T-helper 2 cell treated with Interferon-gamma antibody and Interleukin-4, amounts not matched to agents 100 ng/mL and 5 ng/mL, for 36 hours (primary cell): Measurements from ENCODE around the gene SMC3. TPM values are rescaled to one million over a fixed set of nuclear protein-coding genes. Genes with fewer than 3 reads are reported as not detected.

ENCODE experiments used
- intact Hi-C: fragments of 100-400 bp; cut with micrococcal nuclease; formaldehyde crosslinking; loops from one replicate; pipeline ENCODE4 v1.15.1; 2023
- total RNA-seq: library from RNA; stranded (reverse); gene quantifications from 2 replicates; pipeline ENCODE4 v1.2.3, GENCODE V29; 2022

The SMC3 gene
- total RNA-seq, 1 donor from 2014 or later = 80.5 TPM

DNA sequence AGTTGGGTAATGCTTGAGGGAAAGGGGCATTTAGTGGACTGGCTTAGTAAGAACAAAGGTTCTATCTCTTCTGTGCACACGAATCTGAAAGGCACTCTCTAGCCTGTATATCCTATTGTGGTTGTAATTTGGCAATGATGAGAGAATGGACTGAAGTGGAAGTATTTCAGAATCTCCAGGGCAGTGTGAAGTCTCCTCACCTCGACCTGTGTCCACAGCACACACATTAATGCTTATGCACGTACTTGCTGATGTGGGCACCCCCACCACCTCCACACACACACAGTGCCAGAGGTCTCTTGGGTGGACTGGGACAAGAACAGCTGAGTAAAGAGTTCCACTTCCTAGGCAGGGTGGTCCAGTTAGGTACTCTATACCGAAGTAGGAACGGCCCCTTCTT, 6.9 kb downstream of the SMC3 start:
- intact Hi-C loops = no loop called here

GRCh38 chr10:110576220-110576619, 8.7 kb downstream of the SMC3 start:
- intact Hi-C loops = no loop called here

DNA sequence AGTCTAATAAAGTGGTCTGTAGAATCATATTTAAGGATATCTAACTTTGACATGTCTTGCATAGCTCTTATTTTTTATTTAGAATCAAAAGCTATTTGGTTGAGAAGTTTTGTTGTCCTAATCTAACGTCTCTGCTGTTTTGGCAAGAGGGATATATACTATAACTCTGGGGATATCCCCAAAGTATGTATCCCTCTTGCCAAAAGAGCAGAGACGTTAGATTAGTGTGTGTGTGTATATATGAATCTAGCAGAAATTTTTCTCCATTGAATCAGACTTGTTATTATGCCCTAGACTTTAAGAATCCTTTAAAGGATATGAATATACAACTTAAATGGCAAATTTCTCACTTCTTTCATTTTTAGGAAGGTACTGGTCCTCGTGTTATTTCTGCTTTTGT, 9.6 kb downstream of the SMC3 start:
- intact Hi-C loops = no loop called here

DNA sequence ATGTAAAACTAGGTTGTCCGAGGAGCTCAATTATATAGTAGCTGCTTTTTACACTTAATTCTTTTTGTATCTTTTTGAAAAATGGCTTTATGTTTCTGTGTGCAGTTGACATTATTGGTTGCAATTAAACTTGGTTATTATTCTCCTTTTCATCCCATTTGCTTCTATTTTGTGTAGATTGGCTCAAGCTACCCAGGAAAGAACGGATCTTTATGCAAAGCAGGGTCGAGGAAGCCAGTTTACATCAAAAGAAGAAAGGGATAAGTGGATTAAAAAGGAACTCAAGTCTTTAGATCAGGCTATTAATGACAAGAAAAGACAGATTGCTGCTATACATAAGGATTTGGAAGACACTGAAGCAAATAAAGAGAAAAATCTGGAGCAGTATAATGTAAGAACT, 16.5 kb downstream of the SMC3 start:
- intact Hi-C loops = no loop called here

GRCh38 chr10:110591760-110592159, 24.3 kb downstream of the SMC3 start:
- intact Hi-C loops = no loop called here

DNA sequence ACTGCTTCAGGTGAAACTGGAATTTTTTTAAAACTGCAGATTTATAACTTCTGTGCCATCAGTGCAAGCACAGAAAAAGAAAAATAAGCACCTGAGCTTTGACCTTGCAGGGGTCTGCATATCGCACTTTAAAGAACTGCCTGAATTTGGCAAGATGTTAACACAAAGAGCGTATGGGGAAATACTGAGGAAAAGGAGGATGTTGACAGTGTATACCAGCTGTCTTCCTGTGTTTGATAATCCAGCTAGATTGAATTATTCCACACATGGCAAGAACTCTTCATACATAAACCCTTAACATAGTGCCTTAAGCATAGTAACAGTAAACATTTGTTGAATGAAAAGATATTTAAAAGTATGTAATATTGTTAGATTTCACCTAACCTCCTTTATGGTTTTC, 30.0 kb downstream of the SMC3 start:
- intact Hi-C loops = no loop called here

- intact Hi-C loops = loop anchor here (1.0 to 2.0 kb wide), 3 partner anchors 44 to 294 kb away; no protein-coding TSS in a partner anchor
Measured at GRCh38 chr10:110600487-110601101, 33.1 kb downstream of the SMC3 start.

GRCh38 chr10:110601581-110601980, 34.1 kb downstream of the SMC3 start:
- intact Hi-C loops = loop anchor here (2.0 kb wide), 1 partner anchor 45 kb away; no protein-coding TSS in a partner anchor

DNA sequence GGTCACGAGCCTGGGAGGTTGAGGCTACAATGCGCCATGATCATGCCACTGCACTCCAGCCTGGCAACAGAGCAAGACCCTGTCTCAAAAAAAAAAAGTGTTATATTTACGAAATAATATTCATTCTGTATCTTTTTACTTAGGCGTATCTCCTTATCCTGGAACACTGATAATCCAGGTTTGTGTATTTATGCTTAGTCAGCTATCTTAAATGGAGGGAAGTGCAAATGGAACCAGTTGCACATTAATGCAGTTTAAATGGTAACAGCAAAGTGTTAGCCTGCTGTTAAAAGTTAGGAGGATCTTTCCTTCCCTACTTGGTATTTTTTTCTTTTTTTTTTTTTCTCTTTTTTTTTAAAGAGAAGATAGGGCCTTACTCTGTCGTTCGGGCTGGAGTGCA, 40.6 kb downstream of the SMC3 start:
- intact Hi-C loops = no loop called here

GRCh38 chr10:110609605-110610004, 42.1 kb downstream of the SMC3 start:
- intact Hi-C loops = loop anchor here (2.0 to 5.0 kb wide), 4 partner anchors 71 to 1528 kb away; no protein-coding TSS in a partner anchor

DNA sequence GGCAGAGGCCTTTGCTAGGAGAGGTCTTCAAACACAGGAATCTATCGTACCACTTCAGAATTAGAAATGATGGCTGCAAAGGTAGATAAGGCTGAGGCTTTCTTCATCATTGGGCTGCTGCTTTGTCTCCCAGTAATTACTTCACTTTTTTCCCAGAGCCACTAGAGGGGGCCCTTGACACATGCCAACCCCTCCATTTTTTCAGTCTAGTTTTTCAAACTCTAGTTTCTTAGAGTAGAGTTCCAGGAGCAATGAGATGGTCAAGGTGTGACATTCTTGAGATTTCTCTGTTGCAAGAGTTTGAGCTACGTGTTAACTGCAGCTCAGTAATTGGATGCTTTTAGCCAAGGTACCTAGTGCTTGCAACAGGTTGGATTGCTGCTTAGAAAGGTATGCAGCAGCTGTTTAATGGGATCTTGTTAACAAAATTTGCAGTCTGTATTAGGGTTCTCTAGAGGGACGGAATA, 42.8 kb downstream of the SMC3 start:
- intact Hi-C loops = loop anchor here (2.0 to 5.0 kb wide), 4 partner anchors 70 to 1527 kb away; no protein-coding TSS in a partner anchor

DNA sequence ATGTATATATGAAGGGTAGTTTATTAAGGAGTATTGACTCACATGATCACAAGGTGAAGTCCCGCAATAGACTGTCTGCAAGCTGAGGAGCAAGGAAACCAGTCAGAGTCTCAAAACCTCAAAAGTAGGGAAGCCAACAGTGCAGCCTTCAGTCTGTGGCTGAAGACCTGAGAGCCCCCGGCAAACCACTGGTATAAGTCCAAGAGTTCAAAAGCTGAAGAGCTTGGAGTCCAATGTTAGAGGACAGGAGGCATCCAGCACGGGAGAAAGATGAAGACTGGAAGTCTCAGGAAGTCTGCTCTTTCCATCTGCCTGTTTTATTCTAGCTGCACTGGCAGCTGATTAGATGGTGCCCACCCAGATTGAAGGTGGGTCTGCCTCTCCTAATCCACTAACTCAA, 43.3 kb downstream of the SMC3 start:
- intact Hi-C loops = loop anchor here (2.0 to 5.0 kb wide), 4 partner anchors 70 to 1527 kb away; no protein-coding TSS in a partner anchor

- intact Hi-C loops = loop anchor here (5.0 kb wide), 2 partner anchors 135 to 1525 kb away; no protein-coding TSS in a partner anchor
Measured at GRCh38 chr10:110612087-110612486, 44.6 kb downstream of the SMC3 start.

DNA sequence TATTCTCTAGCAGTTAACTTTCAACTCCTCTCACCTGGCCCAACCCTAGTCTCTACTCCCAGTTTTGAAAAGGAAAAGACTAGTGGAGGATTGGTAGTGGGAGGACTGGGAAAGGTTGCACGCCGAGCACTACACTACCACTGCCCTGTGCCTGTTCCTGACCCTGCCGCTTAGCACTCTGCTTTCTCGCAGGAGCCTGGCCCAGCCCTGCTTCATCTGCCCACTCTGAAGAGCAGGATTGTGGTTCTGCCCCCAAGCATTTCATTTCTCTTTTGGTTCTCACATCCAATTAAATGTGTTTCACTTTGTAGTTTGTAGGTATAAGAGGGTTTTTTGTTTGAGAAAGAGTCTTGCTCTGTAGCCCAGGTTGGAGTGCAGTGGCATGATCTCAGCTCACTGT, 45.1 kb downstream of the SMC3 start:
- intact Hi-C loops = loop anchor here (5.0 kb wide), 2 partner anchors 135 to 1525 kb away; no protein-coding TSS in a partner anchor

DNA sequence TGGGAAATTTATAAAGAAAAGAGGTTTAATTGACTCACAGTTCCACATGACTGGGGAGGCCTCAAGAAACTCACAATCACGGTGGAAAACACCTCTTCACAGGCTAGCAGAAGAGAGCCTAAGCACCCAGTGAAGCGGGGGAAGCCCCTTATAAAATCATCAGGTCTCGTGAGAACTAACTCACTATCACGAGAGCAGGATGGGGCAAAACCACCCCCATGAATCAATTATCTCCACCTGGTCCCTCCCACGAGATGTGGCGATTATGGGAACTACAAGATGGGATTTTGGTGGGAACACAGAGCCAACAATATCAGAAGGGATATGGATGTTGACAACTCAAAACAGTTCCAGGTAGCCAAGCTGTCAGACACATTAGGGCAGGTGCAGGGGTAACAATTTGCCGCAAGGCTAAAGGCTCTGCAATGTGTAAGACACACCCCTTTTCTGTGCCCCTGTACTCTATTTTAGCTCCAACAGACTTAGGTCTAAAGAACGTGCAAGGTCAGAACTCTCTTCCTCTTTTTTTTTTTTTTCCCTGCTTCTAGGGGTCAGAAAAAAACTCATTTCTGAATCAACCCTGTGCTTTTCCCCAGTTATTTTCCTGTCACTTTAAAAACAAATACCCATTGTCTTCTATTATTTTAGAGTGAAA, 46.0 kb downstream of the SMC3 start:
- intact Hi-C loops = loop anchor here (5.0 kb wide), 2 partner anchors 134 to 1524 kb away; no protein-coding TSS in a partner anchor

- intact Hi-C loops = loop anchor here (5.0 kb wide), 2 partner anchors 133 to 1523 kb away; no protein-coding TSS in a partner anchor
Measured at GRCh38 chr10:110613996-110614495, 46.6 kb downstream of the SMC3 start.

DNA sequence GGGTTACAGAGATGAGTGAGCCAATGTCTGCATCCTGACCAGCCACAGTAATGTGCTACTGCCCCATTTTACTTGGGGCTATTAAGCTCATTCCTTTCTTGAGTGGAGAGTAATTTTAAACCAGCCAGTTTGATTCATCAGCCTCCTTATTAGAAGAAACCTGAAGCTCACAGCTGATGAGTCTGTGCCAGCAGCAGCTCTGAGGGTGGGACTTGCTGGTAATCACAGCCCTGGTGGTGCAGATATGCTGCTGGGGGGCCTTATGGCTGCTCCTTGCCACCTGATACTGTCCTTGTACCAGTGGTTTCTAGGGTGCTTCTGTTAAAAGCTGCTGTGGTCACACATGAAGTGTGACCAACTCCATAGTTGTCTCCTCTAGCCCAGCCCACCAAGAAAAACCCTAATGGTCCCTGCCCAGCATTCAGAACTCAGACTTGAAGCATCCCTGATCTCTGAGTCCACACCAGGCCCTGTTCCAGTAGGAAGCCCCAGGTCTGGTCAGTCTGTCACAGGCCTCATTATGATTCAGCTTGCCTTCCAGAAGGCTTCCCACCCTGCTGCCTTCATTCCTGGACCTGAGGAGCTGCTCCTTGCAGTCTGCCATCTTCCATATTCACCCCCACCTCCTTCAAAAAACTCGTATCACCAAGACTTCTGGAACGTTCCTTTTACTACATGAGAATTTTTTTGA, 47.7 kb downstream of the SMC3 start:
- intact Hi-C loops = no loop called here

GRCh38 chr10:110616493-110617033, 49.1 kb downstream of the SMC3 start:
- intact Hi-C loops = no loop called here

DNA sequence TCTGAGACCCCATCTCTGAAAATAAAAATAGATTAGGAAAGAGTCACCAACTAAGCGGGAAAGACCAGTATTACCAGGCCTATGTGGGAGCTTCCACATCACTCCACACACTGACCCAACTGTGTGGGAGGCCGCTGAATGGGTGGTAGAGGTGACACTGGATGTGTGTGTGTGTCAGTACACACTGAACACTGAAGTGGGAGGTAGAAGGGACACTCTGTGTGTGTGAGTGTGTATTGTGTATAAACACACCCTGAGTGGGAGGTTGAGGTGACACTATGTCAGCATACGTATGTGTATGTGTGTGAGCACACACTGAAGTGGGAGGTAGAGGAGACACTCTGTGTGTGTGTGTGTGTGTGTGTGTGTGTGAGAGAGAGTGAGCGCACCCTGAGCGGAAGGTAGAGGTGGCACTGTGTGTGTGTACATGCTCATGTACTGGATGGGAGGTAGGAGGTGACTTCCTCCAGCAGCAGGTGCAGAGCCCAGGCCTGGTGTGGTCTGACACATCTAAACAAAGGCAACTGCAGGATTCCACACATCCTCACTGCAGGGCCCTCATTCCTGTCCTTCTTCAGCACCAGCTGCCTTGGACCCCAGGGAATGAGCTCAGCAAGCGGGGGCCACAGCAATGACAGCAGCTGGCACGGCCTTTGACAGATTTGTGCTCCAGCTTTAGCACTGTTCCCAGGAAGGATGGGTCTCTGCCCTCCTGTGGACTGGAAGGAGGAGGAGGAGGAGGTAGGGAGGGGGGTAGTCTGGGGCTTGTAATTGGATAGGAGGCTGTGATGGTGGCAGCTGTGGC, 50.1 kb downstream of the SMC3 start:
- intact Hi-C loops = no loop called here

GRCh38 chr10:110618230-110618610, 50.7 kb downstream of the SMC3 start:
- intact Hi-C loops = no loop called here
